HG02610 (cell line): ENCODE data around the gene CDC42BPB.

Experiments used
- ATAC-seq: cut with Tn5 transposase; IDR thresholded peaks from one replicate; pipeline ENCODE4 v1.9.1; 2021; ENCODE audit warnings: mild to moderate bottlenecking, moderate library complexity; ENCODE audit not compliant: unreplicated experiment

Gene CDC42BPB

GRCh38 chr14:103096387-103096786 is 39.0 kb upstream of the CDC42BPB start:
- ATAC-seq = no peak

- no peak for ATAC-seq
Observed at GRCh38 chr14:103095210-103095778, 37.9 kb upstream of the CDC42BPB start.

GRCh38 chr14:103094406-103095209 is 37.3 kb upstream of the CDC42BPB start, which contains the start of gene EXOC3L4:
Gene EXOC3L4 (plus strand): TSS chr14:103094725. CDS start chr14:103100220, 5,495 bp downstream.
- ATAC-seq = no peak

- ATAC-seq = no peak
Observed at GRCh38 chr14:103093856-103094405, 36.6 kb upstream of the CDC42BPB start.

GRCh38 chr14:103091883-103092222 is 34.5 kb upstream of the CDC42BPB start:
- ATAC-seq = no peak

GRCh38 chr14:103091041-103091882 is 33.9 kb upstream of the CDC42BPB start:
- ATAC-seq = no peak

- ATAC-seq = no peak
Observed at GRCh38 chr14:103090481-103091020, 33.2 kb upstream of the CDC42BPB start.

- ATAC-seq = no peak
Observed at GRCh38 chr14:103089386-103090335, 32.3 kb upstream of the CDC42BPB start.

- ATAC-seq = no peak
Observed at GRCh38 chr14:103088921-103089320, 31.6 kb upstream of the CDC42BPB start.

GRCh38 chr14:103087343-103087835 is 30.0 kb upstream of the CDC42BPB start:
- no peak for ATAC-seq

GRCh38 chr14:103086771-103087342 is 29.5 kb upstream of the CDC42BPB start:
- no peak for ATAC-seq

GRCh38 chr14:103085106-103086091 is 28.1 kb upstream of the CDC42BPB start:
- no peak for ATAC-seq

GRCh38 chr14:103084021-103084919 is 26.9 kb upstream of the CDC42BPB start, which contains the start of gene LBHD2:
Gene LBHD2 (plus strand): TSS chr14:103084210. CDS start chr14:103086013, 1,803 bp downstream.
- no peak for ATAC-seq

- no peak for ATAC-seq
Observed at GRCh38 chr14:103081951-103082350, 24.6 kb upstream of the CDC42BPB start.

- ATAC-seq = no peak
Observed at GRCh38 chr14:103078860-103079587, 21.7 kb upstream of the CDC42BPB start.

- ATAC-seq = peak; percentile 43
Observed at GRCh38 chr14:103078420-103078749, 21.0 kb upstream of the CDC42BPB start.
